Sigmoid colon (tissue), 7 donors: Measurements from ENCODE around the gene PDE4D. TPM values are rescaled to one million over a fixed set of nuclear protein-coding genes. Genes with fewer than 3 reads are reported as not detected.
"Not testable (repeated sequence)": the region's sequence is repeated elsewhere in the genome, so short reads cannot be mapped to it uniquely, and the experiment has no call there.

ENCODE experiments used
- DNase-seq: peaks from one replicate; pipeline ENCODE4 v3.0.0-alpha.2; 2019
- H3K27ac ChIP-seq, 4 donors: fragments of 200-600 bp; sonication (generic); one replicate each; pipeline ENCODE4 v1.5.1; 2016 to 2019; ENCODE audit warnings: mild to moderate bottlenecking in 1 of 4
- H3K27me3 ChIP-seq, 3 donors: fragments of 200-600 bp; sonication (generic); one replicate each; pipeline ENCODE4 v1.5.1; 2019; ENCODE audit warnings: mild to moderate bottlenecking in 1 of 3
- H3K36me3 ChIP-seq, 4 donors: fragments of 200-600 bp; sonication (generic); one replicate each; pipeline ENCODE4 v1.5.1; 2016 to 2019
- H3K4me1 ChIP-seq, 4 donors: fragments of 200-600 bp; sonication (generic); one replicate each; pipeline ENCODE4 v1.5.1; 2017 to 2019
- H3K4me3 ChIP-seq, 4 donors: fragments of 200-600 bp; sonication (generic); one replicate each; pipeline ENCODE4 v1.5.1; 2017 to 2019; ENCODE audit warnings: mild to moderate bottlenecking in 2 of 4, moderate library complexity in 1 of 4
- H3K9me3 ChIP-seq, 4 donors: fragments of 200-600 bp in 3 of 4; sonication (generic) in 3 of 4; one replicate each; pipeline versions ENCODE4 v1.5.1 to v1.6.1; 2013 to 2019
- CTCF ChIP-seq, 4 experiments: fragments of 450-650 bp in 3 of 4; fragments of 200-600 bp in 1 of 4; IDR thresholded peaks; one replicate each; pipeline ENCODE4 v1.5.1; 2016 to 2019; ENCODE audit warnings: antibody characterized with exemption in 4 of 4, mild to moderate bottlenecking in 3 of 4, moderate library complexity in 2 of 4
- EP300 ChIP-seq, 4 donors: sonication (generic); formaldehyde crosslinking; IDR thresholded peaks; one replicate each; pipeline ENCODE4 v1.6.1; 2017; ENCODE audit warnings: antibody characterized with exemption in 4 of 4
- POLR2A ChIP-seq, 2 donors: fragments of 450-650 bp; IDR thresholded peaks; one replicate each; pipeline ENCODE4 v1.6.1; 2016; ENCODE audit warnings: antibody characterized with exemption in 2 of 2, mild to moderate bottlenecking in 2 of 2, moderate library complexity in 2 of 2
- POLR2AphosphoS5 ChIP-seq, 4 donors: sonication (generic); formaldehyde crosslinking; IDR thresholded peaks; one replicate each; pipeline ENCODE4 v1.6.1; 2017; ENCODE audit warnings: antibody characterized with exemption in 4 of 4
- WGBS, 2 donors: extraction: QIAGEN DNeasy Blood & Tissue Kit; methylation state at CpG; one replicate each; pipeline ENCODE4 v1.1.7; 2013; 5-methylcytosine and 5-hydroxymethylcytosine counted together
- intact Hi-C: fragments of 100-400 bp; cut with DNase I; formaldehyde crosslinking; loops from one replicate; pipeline ENCODE4 v1.15.1; 2023
- polyA plus RNA-seq, 3 donors: library from polyadenylated mRNA; stranded (reverse); fragments of 200-250 nt; gene quantifications; one replicate each; pipeline ENCODE4 v1.2.3, GENCODE V29; 2013
- total RNA-seq, 4 donors: library from RNA; depleted of rRNA; stranded (reverse); fragments of >200 nt; gene quantifications; one replicate each; pipeline ENCODE4 v1.1.0, GENCODE V29; 2016
- donor health status: healthy with polysubstance abuse.
- donor health status: Bipolar disorder and iron deficiency.
- donor health status: healthy.

The PDE4D gene
- total and polyA plus RNA-seq, 7 donors = 6.0 to 289 (median 169) TPM

- H3K4me1 ChIP-seq = no peaks in the 10 kb centered on the region
- WGBS, 2 donors = 75 to 78% methylated on average over 4 of the region's 4 CpGs
These were observed 930.2 kb downstream of the PDE4D start for GRCh38 chr5:58963361-58963760.

GRCh38 chr5:58961631-58962280 lies 931.8 kb downstream of the PDE4D start:
- no peaks in the 10 kb centered on the region for H3K36me3 ChIP-seq
- no peak overlapping the region for H3K4me3 ChIP-seq
- no peaks in the 10 kb centered on the region for H3K27me3 ChIP-seq
- no peak for TF ChIP-seq CTCF (IDR thresholded peaks at IDR 0.05)
- TF ChIP-seq POLR2AphosphoS5 (IDR thresholded peaks at IDR 0.05) = no peak
- no peak for TF ChIP-seq POLR2A (IDR thresholded peaks at IDR 0.05)
- TF ChIP-seq EP300 (IDR thresholded peaks at IDR 0.05) = no peak
- intact Hi-C loops = no loop called here
- H3K9me3 ChIP-seq = no peaks in the 10 kb centered on the region
- H3K4me1 ChIP-seq = no peaks in the 10 kb centered on the region
- no peak for DNase-seq
- H3K27ac ChIP-seq = no peak overlapping the region
- WGBS, 2 donors = 81 to 91% methylated on average over 3 of the region's 3 CpGs

More at GRCh38 chr5:58963361-58963760, 930.2 kb downstream of the PDE4D start:
- TF ChIP-seq EP300 (IDR thresholded peaks at IDR 0.05) = no peak
- no peak for TF ChIP-seq CTCF (IDR thresholded peaks at IDR 0.05)
- TF ChIP-seq POLR2A (IDR thresholded peaks at IDR 0.05) = no peak
- TF ChIP-seq POLR2AphosphoS5 (IDR thresholded peaks at IDR 0.05) = no peak
- intact Hi-C loops = no loop called here
- Histone ChIP-seq H3K27ac (no peak overlapping the region), H3K9me3 (no peaks in the 10 kb centered on the region), H3K27me3 (no peaks in the 10 kb centered on the region), H3K4me3 (no peak overlapping the region), H3K36me3 (no peaks in the 10 kb centered on the region)
- DNase-seq = no peak

GRCh38 chr5:58958701-58959100 lies 934.8 kb downstream of the PDE4D start:
- no peaks in the 10 kb centered on the region for H3K36me3 ChIP-seq
- H3K27ac ChIP-seq = no peak overlapping the region
- no peak for TF ChIP-seq EP300 (IDR thresholded peaks at IDR 0.05)
- no peak for TF ChIP-seq POLR2AphosphoS5 (IDR thresholded peaks at IDR 0.05)
- TF ChIP-seq CTCF (IDR thresholded peaks at IDR 0.05) = no peak
- no peak for DNase-seq
- H3K9me3 ChIP-seq = no peaks in the 10 kb centered on the region
- H3K4me1 ChIP-seq = no peaks in the 10 kb centered on the region
- no peaks in the 10 kb centered on the region for H3K27me3 ChIP-seq
- no peak overlapping the region for H3K4me3 ChIP-seq
- intact Hi-C loops = no loop called here
- 67 to 74% methylated on average over 3 of the region's 3 CpGs for WGBS, 2 donors

- WGBS, 2 donors = 65 to 87% methylated on average over 2 of the region's 2 CpGs
- H3K36me3 ChIP-seq, H3K4me1 ChIP-seq, intact Hi-C loops, H3K4me3 ChIP-seq, H3K9me3 ChIP-seq, H3K27ac ChIP-seq, DNase-seq, H3K27me3 ChIP-seq: not testable (repeated sequence)
These were observed 940.3 kb downstream of the PDE4D start for GRCh38 chr5:58953218-58953617.

GRCh38 chr5:58950224-58950623 lies 943.3 kb downstream of the PDE4D start:
- no peaks in the 10 kb centered on the region for H3K9me3 ChIP-seq
- no peak overlapping the region for H3K27ac ChIP-seq
- no peaks in the 10 kb centered on the region for H3K36me3 ChIP-seq
- H3K4me3 ChIP-seq = no peak overlapping the region
- H3K4me1 ChIP-seq = no peaks in the 10 kb centered on the region
- H3K27me3 ChIP-seq = no peaks in the 10 kb centered on the region
- no peak for DNase-seq
- no peak for TF ChIP-seq POLR2AphosphoS5 (IDR thresholded peaks at IDR 0.05)
- TF ChIP-seq CTCF (IDR thresholded peaks at IDR 0.05) = no peak
- TF ChIP-seq EP300 (IDR thresholded peaks at IDR 0.05) = no peak
- intact Hi-C loops = no loop called here
- 47 to 70% methylated on average over 2 of the region's 2 CpGs for WGBS, 2 donors
